DND-41 (cell line): ENCODE results near the gene MAST2.

Experiments used
- ATAC-seq: fragments of 200-7000 bp; cut with Tn5 transposase; 3 replicates; pipeline ENCODE4 v1.9.1; 2021; ENCODE audit warnings: low read depth; ENCODE audit not compliant: insufficient read depth
- DNase-seq: peaks from one replicate; pipeline ENCODE4 v3.0.0-alpha.2; 2020
- H2AFZ ChIP-seq: 2 replicates; pipeline ENCODE4 v1.6.0; 2012; ENCODE audit warnings: low read depth, low read length
- H3K27ac ChIP-seq: 2 replicates; pipeline ENCODE4 v1.5.1; 2012; ENCODE audit warnings: low read length, inconsistent platforms
- H3K27me3 ChIP-seq: fragments of 200-600 bp; sonication (generic); 2 replicates; pipeline ENCODE4 v1.6.0; 2012; ENCODE audit warnings: low read length, mild to moderate bottlenecking, inconsistent platforms; ENCODE audit not compliant: insufficient read depth, poor library complexity
- H3K36me3 ChIP-seq: 2 replicates; pipeline ENCODE4 v1.5.1; 2012; ENCODE audit warnings: low read length, inconsistent platforms; ENCODE audit not compliant: insufficient read depth
- H3K4me1 ChIP-seq: 2 replicates; pipeline ENCODE4 v1.5.1; 2012; ENCODE audit warnings: mild to moderate bottlenecking, low read length; ENCODE audit not compliant: insufficient read depth
- H3K4me2 ChIP-seq: 2 replicates; pipeline ENCODE4 v1.6.0; 2012; ENCODE audit warnings: mild to moderate bottlenecking, moderate library complexity, low read length, inconsistent platforms; ENCODE audit not compliant: insufficient read depth
- H3K4me3 ChIP-seq, 2 experiments: fragments of 200-600 bp in 1 of 2; shearing (Covaris generic) in 1 of 2; 2 replicates each; pipeline ENCODE4 v1.5.1; 2012 to 2016; ENCODE audit warnings: inconsistent platforms in 2 of 2, low read length in 2 of 2, mild to moderate bottlenecking in 2 of 2, low read depth in 1 of 2, moderate library complexity in 1 of 2
- H3K79me2 ChIP-seq: 2 replicates; pipeline ENCODE4 v1.6.0; 2012; ENCODE audit warnings: low read length, inconsistent platforms; ENCODE audit not compliant: insufficient read depth
- H3K9ac ChIP-seq: 2 replicates; pipeline ENCODE4 v1.6.0; 2012; ENCODE audit warnings: low read depth, mild to moderate bottlenecking, inconsistent platforms, low read length, moderate library complexity
- H3K9me3 ChIP-seq: 2 replicates; pipeline ENCODE4 v1.5.1; 2012; ENCODE audit warnings: low read length, moderate library complexity, mild to moderate bottlenecking, inconsistent platforms; ENCODE audit not compliant: insufficient read depth, severe bottlenecking
- H4K20me1 ChIP-seq: 2 replicates; pipeline ENCODE4 v1.6.0; 2012; ENCODE audit warnings: low read length; ENCODE audit not compliant: insufficient read depth
- EZH2 ChIP-seq: IDR thresholded peaks from 3 replicates; pipeline ENCODE4 v1.6.1; 2012; ENCODE audit warnings: borderline replicate concordance, low read depth, mild to moderate bottlenecking, moderate library complexity, low read length, inconsistent platforms; ENCODE audit not compliant: severe bottlenecking
- TF ChIP-seq, protein P1 (sequence below): IDR thresholded peaks from 2 replicates; pipeline ENCODE4 v1.5.1; 2012; ENCODE audit warnings: borderline replicate concordance, low read length, moderate library complexity, mild to moderate bottlenecking; ENCODE audit not compliant: poor library complexity, severe bottlenecking; ENCODE audit errors: extremely low read depth

MAST2 gene

GRCh38 chr1:46070164-46070814 lies 266.9 kb downstream of the MAST2 start:
- Histone ChIP-seq H3K79me2 (no peaks in the 10 kb centered on the region), H3K27ac (no peak overlapping the region), H3K9ac (no peak overlapping the region), H2AFZ (no peak overlapping the region), H3K4me3 (no peak overlapping the region), H3K36me3 (peaks cover 45% of the 10 kb centered on the region), H3K4me1 (peaks cover 8% of the 10 kb centered on the region), H3K4me2 (no peak overlapping the region), H3K27me3 (no peaks in the 10 kb centered on the region), H3K9me3 (no peaks in the 10 kb centered on the region), H4K20me1 (no peaks in the 10 kb centered on the region)
- no peak for TF ChIP-seq EZH2
- TF ChIP-seq, protein P1, sequence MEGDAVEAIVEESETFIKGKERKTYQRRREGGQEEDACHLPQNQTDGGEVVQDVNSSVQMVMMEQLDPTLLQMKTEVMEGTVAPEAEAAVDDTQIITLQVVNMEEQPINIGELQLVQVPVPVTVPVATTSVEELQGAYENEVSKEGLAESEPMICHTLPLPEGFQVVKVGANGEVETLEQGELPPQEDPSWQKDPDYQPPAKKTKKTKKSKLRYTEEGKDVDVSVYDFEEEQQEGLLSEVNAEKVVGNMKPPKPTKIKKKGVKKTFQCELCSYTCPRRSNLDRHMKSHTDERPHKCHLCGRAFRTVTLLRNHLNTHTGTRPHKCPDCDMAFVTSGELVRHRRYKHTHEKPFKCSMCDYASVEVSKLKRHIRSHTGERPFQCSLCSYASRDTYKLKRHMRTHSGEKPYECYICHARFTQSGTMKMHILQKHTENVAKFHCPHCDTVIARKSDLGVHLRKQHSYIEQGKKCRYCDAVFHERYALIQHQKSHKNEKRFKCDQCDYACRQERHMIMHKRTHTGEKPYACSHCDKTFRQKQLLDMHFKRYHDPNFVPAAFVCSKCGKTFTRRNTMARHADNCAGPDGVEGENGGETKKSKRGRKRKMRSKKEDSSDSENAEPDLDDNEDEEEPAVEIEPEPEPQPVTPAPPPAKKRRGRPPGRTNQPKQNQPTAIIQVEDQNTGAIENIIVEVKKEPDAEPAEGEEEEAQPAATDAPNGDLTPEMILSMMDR: no peak
- DNase-seq (no peak), ATAC-seq (no peak)

GRCh38 chr1:46072975-46073374 lies 269.6 kb downstream of the MAST2 start:
- peaks cover 52% of the 10 kb centered on the region for H3K36me3 ChIP-seq
- H3K79me2 ChIP-seq: no peaks in the 10 kb centered on the region
- H3K27me3 ChIP-seq: no peaks in the 10 kb centered on the region
- no peaks in the 10 kb centered on the region for H3K4me1 ChIP-seq
- ATAC-seq: no peak
- no peak overlapping the region for H2AFZ ChIP-seq
- no peak overlapping the region for H3K27ac ChIP-seq
- no peak for DNase-seq
- no peaks in the 10 kb centered on the region for H4K20me1 ChIP-seq
- no peak overlapping the region for H3K4me3 ChIP-seq
- H3K4me2 ChIP-seq: no peak overlapping the region
- TF ChIP-seq, protein P1: no peak
- no peak for TF ChIP-seq EZH2
- H3K9ac ChIP-seq: no peak overlapping the region
- no peaks in the 10 kb centered on the region for H3K9me3 ChIP-seq

GRCh38 chr1:46076343-46076742 lies 272.9 kb downstream of the MAST2 start:
- Histone ChIP-seq H4K20me1 (no peaks in the 10 kb centered on the region), H3K27ac (no peak overlapping the region), H3K27me3 (no peaks in the 10 kb centered on the region), H3K9ac (no peak overlapping the region), H3K36me3 (peaks cover 34% of the 10 kb centered on the region), H3K4me1 (no peaks in the 10 kb centered on the region), H3K79me2 (no peaks in the 10 kb centered on the region; the same call in 1 of the 2 replicates), H3K4me2 (no peak overlapping the region), H3K9me3 (no peaks in the 10 kb centered on the region), H2AFZ (no peak overlapping the region), H3K4me3 (no peak overlapping the region)
- ATAC-seq (no peak), DNase-seq (no peak)
- no peak for TF ChIP-seq EZH2
- TF ChIP-seq, protein P1: no peak

GRCh38 chr1:46077644-46078043 lies 274.2 kb downstream of the MAST2 start:
- H3K79me2 ChIP-seq: peaks cover 1% of the 10 kb centered on the region; the same call in 1 of the 2 replicates
- H3K27ac ChIP-seq: no peak overlapping the region
- no peaks in the 10 kb centered on the region for H3K9me3 ChIP-seq
- DNase-seq: no peak
- no peak overlapping the region for H2AFZ ChIP-seq
- TF ChIP-seq, protein P1: no peak
- TF ChIP-seq EZH2: no peak
- H3K9ac ChIP-seq: no peak overlapping the region
- H3K27me3 ChIP-seq: no peaks in the 10 kb centered on the region
- no peaks in the 10 kb centered on the region for H4K20me1 ChIP-seq
- no peak overlapping the region for H3K4me3 ChIP-seq
- H3K4me1 ChIP-seq: no peaks in the 10 kb centered on the region
- no peak for ATAC-seq
- no peak overlapping the region for H3K4me2 ChIP-seq
- peaks cover 34% of the 10 kb centered on the region for H3K36me3 ChIP-seq
